Fibroblast of skin of left biceps (primary cell): ENCODE results near the gene LHX6.

Experiments
- DNase-seq, 2 experiments: peaks; one replicate each; pipeline ENCODE4 v3.0.0-alpha.2; 2013; ENCODE audit warnings: low read depth in 2 of 2

The LHX6 gene

GRCh38 chr9:122228568-122229484 lies at the start of gene LHX6:
Gene LHX6, minus strand, starts transcription at chr9:122228957. Its CDS starts 217 bp downstream, at chr9:122228740.
- no peak for DNase-seq

DNA sequence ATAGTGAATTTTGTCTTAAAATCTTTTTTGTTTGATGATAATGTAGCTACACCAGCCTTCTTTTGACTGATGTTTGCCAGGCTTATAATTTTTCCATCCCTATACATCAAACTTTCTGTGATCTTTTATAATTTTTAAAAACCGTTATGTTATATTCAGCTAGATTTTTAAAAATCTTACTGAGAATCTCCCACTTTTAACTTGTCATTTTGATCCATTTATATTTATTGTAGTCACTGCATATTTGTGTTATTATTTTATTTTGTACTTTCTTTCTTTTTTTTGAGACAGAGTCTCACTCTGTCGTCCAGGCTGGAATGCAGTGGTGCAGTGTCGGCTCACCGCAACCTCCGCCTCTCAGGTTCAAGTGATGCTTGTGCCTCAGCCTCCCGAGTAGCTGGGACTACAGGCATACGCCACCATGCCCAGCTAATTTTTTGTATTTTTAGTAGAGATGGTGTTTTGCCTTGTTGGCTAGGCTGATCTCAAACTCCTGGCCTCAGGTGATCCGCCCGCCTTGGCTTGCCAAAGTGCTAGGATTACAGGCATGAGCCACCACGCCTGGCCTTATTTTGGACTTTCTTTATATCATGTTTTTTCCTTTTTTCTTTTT lies 48.6 kb upstream of the LHX6 start:
- no peak for DNase-seq

- DNase-seq, result no peak
These were observed 47.3 kb upstream of the LHX6 start for GRCh38 chr9:122276096-122276495.

DNA sequence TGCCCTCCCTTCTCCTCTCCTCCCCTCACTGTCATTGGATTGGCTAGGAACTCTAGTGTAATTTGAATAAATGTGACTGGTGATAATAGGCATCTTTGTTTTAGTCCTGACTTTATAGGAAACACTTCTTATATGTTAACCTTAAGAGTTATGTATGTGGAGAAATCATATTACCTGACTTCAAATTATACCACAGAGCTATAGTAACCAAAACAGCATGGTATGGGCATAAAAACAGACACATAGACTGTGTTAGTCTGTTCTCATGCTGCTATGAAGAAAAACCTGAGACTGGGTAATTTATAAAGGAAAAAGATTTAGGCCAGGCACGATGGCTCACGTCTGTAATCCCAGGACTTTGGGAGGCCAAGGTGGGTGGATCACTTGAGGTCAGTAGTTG lies 45.3 kb upstream of the LHX6 start:
- DNase-seq, result no peak

DNA sequence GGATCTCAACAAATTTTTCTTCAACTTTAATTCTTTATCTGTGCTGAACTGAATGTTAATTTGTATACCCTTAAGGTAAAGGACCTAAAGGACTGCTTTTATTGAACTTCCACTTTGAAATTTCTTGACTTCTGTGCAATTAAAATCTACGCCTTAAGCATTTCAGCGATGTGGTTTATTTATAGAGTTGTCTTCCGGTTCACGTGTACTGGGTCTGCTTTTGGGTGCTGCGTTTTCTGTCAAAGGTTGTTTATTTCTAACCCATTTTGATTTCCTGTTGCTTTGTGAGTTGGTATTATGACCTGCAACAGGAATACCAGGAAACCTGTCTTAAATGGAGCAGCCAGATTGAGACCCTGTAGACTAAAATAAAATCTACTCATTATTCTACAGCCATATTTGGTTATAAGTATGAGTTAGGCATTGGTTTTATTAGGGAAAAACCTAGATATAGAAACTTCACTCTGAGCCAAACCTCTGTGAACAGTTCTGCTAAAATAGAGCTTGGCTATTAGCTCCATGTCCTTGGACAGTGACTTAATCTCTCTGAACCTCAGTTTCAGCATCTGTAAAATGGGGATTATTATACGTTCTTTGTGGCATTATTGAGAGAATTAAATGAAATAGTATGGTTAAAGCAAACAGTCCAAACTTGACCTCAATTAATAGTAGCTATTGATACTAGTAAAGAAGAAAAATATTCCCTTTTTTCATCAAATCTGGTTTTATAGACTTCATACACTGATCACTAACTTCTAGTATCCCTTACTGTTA lies 39.5 kb upstream of the LHX6 start:
- no peak for DNase-seq

DNA sequence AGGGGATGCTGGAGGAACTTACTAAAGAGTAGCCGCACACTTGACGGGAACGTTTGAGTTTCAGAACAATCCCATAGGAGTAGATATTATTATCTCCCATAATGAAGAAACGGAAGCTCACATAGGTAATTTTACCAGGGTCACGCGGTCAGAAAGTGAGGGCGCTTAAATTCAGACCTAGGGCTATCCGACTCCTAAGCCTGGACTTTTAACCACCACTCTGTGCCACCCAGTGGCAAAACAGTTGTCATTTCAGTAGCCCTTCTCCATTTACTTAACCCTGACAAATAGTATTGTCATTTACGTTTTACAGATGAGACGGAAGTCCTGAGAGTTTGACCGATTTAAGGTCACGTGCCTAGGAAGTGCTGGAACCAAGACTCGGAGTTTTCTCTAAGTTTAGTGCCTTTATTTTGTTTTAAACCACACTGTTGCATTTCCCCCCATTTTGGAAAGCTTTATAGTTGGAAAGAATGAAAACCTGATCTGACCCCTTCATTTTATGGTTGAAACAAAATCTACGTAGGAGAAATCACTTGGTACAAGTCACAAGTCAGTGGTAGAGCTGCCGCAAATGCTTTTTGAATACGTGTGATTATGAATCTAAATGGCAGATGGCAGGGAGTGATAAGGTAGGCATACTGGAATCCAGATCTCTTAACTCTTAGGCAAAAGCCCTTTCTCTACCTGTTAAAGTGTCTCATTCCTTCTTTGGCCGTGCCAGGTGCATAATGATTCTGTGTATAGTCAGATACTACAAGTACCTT lies 36.6 kb upstream of the LHX6 start:
- no peak for DNase-seq

DNA sequence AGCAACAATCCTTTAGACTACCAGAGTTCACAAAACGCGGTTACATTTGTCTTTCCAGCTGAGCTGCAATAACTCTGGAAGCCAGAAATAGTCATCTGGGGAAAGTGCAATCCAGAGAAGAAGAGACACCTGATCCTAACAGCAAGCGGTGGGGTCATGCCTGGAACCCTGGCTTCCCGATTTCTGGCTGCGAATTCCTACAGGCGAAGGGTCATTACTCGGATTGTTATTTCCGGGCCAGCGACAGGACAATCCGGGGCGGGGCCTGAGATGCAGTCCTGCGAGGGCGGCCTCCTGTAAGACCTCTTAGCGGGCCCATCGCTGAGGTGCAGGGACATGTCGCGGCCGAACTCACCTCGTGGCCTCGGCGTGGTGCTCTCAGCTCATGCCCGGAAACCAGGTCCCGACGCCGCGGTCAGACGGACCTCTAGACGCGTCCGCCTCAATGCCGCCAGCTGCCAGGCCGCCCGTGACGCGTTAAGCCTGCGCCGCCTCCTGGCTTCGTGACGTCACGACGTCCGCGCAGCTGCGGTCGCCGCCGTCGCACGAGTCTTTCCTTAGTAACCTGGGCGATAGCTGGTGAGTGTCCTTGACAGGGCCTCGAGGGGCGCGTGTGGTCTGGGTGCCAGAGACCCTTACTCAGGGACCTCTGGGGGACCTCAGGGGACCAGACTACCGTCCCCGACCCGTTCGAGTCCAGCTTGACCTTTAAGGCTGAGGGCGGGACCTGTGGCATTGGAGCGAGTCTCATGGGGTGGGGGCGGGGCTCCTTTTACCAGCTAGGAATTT lies 35.8 kb upstream of the LHX6 start, which contains the start of the genes MRRF and RBM18:
Gene MRRF (plus strand): TSS at position 523 of the 789 bp plus-strand sequence. CDS start 6,010 bp downstream, outside the sequence.
Gene RBM18 (minus strand): TSS at position 481 of the 789 bp plus-strand sequence. CDS start 3,348 bp downstream, outside the sequence.
- DNase-seq, result peak; percentile 56 to 66

- no peak for DNase-seq
These were observed 35.1 kb upstream of the LHX6 start for GRCh38 chr9:122263699-122264349.

- no peak for DNase-seq
These were observed 33.3 kb upstream of the LHX6 start for GRCh38 chr9:122262073-122262472.

GRCh38 chr9:122261469-122261881 lies 32.7 kb upstream of the LHX6 start:
- peak in 1 of 2 experiments; percentile 9 for DNase-seq

DNA sequence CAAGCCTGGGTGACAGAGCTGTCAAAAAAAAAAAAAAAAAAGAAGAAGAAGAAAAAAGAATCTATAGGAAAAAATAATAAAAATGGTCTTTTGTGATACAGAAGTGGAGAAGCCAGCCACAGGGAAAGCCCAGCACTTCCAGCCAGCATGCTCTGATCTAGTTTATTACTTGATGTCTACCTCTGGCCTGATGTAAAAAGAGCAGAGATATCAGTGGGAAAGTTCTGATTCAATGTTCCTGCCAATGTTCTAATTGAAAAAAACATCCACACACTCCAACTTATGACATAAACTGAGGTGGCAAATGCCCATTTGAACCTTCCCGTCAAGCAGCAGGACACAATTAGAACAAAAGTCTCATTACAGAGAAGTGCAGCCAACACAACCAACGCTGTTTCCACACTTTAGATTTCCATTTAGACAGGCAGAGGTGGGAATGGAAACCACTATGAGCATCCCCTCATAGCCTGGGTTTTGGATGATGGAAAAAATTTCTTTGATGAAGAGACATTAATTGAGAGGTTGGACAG lies 30.2 kb upstream of the LHX6 start:
- no peak for DNase-seq

- DNase-seq, result no peak
These were observed 27.4 kb upstream of the LHX6 start for GRCh38 chr9:122256206-122256605.

DNA sequence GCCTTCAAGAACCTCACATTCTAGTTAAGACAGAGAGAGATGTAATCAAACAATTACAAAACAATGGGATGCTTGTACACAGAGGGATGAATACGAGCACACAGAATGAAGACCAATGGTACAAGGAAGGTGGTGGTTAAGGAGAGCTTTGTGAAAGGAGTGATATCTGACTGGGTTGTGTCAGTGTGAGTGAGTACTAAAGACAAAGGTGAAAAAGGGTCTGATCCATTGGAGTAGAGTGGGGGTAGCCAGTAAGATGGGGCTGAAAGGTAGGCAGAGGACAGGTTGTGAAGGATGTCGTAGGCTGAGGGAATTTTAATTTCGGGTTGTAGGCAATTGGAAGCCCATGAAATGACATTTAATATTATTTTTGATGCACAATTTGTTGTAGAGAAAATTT lies 26.0 kb upstream of the LHX6 start:
- no peak for DNase-seq

DNA sequence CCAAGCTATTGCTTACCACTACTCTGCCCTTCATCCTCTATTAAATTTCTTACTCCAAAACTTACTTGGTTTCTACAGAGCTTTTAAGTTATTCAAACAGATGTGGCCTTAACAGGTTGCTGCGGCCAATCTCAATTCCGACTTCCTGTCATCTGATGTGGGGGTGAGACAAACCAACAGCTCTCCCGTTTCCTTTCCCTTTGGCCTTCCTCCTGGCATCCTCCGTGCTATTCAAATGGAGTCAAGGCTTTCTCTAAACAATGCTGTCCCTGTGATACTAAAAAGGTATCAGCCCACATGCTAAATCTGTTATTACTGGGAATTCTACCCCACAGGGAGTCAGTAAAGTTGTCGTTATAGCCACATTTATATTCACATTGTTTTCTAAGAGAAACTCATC lies 24.0 kb upstream of the LHX6 start:
- DNase-seq, result no peak

DNA sequence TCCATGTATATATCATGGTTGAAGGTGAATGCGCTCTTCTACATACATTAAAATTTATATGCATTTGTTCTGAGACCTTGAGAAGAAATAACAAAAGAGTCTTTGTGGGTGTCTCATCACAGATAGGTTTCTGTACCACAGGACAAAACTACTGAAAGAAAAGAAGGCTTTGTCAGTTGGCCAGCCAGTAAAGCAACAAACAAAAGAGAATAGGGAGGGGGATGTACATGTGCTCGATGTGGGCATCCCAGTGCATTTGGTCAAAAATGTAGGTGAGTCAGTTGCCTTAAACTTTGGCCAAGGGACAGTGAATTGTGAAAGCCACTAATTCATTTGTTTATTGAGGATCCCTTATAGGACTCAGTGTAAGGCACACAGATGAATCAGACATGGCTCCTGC lies 22.6 kb upstream of the LHX6 start:
- no peak for DNase-seq

DNA sequence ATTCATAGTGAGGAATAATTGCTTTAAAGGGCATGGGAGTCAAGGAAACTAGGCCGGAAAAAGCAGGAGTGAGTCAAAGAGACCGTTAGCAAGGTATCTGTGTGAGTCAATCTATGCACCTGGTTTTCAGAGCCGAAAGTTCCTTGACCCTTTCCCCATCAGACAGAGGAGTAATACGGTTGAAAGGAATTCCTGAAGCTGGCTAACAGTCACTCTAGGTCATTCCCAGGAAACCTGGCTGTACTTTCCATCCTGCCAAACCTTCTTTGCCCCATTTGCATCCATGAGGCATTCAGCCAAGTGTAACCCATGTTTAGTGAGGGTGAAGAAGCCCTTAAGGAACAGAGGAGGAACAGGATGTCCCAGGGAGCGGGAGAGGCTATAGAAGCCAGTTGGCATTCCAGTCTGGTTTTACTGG lies 19.7 kb upstream of the LHX6 start:
- no peak for DNase-seq

GRCh38 chr9:122246666-122247065 lies 17.9 kb upstream of the LHX6 start:
- no peak for DNase-seq

- no peak for DNase-seq
These were observed 15.6 kb upstream of the LHX6 start for GRCh38 chr9:122244349-122244748.

DNA sequence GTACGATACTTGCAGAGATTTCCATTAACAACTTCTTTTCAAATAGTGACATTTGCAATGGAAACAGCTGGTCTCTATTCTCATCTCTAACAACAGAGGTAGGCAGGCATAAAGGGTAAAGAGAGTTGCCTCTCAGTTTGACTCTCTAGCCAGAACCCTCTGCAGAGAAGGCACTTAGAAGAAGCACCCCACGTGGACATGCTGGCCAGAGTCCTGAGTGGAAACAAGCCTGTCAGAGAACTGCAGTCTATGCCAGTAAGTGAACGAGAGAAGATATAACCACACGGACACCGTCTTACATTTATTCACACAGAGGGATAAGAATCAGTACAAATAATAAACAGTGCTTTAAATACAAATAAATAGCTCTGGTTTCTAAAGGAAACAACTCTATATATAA lies 11.0 kb upstream of the LHX6 start:
- no peak for DNase-seq

- DNase-seq, result no peak
These were observed 7.9 kb upstream of the LHX6 start for GRCh38 chr9:122236681-122237080.
